ENCODE measurements around the gene CSPG4.
"Not testable (repeated sequence)": the region's sequence is repeated elsewhere in the genome, so short reads cannot be mapped to it uniquely, and the experiment has no call there.

CSPG4 gene, protein sequence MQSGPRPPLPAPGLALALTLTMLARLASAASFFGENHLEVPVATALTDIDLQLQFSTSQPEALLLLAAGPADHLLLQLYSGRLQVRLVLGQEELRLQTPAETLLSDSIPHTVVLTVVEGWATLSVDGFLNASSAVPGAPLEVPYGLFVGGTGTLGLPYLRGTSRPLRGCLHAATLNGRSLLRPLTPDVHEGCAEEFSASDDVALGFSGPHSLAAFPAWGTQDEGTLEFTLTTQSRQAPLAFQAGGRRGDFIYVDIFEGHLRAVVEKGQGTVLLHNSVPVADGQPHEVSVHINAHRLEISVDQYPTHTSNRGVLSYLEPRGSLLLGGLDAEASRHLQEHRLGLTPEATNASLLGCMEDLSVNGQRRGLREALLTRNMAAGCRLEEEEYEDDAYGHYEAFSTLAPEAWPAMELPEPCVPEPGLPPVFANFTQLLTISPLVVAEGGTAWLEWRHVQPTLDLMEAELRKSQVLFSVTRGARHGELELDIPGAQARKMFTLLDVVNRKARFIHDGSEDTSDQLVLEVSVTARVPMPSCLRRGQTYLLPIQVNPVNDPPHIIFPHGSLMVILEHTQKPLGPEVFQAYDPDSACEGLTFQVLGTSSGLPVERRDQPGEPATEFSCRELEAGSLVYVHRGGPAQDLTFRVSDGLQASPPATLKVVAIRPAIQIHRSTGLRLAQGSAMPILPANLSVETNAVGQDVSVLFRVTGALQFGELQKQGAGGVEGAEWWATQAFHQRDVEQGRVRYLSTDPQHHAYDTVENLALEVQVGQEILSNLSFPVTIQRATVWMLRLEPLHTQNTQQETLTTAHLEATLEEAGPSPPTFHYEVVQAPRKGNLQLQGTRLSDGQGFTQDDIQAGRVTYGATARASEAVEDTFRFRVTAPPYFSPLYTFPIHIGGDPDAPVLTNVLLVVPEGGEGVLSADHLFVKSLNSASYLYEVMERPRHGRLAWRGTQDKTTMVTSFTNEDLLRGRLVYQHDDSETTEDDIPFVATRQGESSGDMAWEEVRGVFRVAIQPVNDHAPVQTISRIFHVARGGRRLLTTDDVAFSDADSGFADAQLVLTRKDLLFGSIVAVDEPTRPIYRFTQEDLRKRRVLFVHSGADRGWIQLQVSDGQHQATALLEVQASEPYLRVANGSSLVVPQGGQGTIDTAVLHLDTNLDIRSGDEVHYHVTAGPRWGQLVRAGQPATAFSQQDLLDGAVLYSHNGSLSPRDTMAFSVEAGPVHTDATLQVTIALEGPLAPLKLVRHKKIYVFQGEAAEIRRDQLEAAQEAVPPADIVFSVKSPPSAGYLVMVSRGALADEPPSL (N-terminal part only)
- 0 to 0.18 (median 0) reads per million in 4 experiments for total RNA-seq

- no peak for DNase-seq
These were observed at the start of gene CSPG4 for GRCh38 chr15:75712668-75713337. Gene CSPG4, minus strand, starts transcription at chr15:75712848. Its CDS starts 93 bp downstream, at chr15:75712755.

GRCh38 chr15:75762357-75762718 lies 49.7 kb upstream of the CSPG4 start:
- not testable (repeated sequence) for DNase-seq

GRCh38 chr15:75761446-75762356 lies 49.1 kb upstream of the CSPG4 start:
- no peak for DNase-seq

DNA sequence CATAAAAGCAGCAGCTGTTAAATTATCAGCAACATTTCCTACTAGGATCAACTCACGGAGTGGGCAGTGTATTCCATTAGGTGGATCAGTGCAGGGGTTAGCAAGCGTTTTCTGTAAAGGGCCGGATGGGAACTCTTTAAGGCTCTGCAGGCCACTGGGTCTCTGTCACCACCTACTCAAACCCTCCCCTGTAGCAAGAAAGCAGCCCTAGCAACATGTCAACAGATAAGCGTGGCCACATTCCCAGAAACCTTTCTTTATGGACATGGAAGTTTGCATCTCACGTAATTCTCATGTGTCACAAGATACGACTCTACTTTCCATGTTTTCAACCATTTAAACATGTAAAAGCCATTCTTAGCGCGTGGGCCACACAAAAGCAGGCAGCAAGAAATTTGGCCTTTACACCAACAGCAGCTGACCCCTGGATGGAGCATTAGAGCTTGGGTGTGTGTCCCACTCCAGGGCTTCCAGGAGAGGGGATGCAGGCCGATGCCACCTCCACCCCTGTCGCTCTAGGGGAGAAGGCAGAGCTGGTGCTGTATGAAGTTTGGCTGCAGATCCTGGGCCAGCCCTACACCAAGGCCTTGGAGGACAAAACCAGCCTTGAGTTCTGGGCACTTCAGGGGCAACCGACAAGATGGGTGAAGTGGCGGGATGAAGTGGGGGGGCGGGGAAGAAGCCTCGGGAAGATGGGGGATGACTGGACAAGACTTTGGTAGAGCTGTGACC lies 48.2 kb upstream of the CSPG4 start:
- DNase-seq: no peak

GRCh38 chr15:75760131-75760520 lies 47.5 kb upstream of the CSPG4 start:
- not testable (repeated sequence) for DNase-seq

GRCh38 chr15:75759416-75760130 lies 46.9 kb upstream of the CSPG4 start:
- no peak for DNase-seq

DNA sequence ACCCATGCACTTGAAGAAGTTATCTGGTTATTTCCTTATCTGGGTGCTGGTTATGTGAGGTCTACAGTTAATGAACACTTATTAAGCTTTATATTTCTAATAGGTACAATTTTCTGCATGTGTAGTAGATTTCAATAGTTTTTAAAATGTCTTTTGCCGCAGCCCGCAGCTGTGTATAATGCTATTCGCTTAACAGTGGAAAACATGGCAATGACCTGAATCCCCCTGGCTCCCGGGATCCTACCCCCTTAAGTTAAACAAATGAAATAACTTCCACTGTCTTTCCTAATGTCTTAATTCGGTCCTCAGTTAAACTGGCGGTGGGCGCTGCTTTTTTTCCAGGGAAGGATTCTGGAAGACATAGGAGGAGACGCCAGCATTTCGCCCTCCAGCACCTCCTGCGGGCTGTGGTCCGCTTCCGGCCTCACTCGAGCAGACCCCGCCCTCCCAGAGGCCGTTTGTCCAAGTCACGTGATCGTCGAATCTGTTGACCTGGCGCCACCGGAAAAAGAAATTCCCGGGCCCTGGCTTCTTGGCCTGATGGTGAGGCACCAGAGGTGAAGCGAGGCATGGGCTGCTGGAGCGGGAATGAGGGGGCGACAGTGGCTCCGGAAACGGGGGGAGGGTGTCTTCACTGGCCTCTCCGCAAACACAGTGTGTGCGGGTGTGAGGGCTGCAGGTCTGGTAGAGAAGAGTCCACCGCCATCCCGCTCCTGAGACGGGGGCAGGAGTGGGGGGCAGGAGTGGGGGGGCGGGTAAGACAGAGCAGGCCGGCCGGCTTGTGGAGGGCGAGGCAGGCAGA lies 45.6 kb upstream of the CSPG4 start:
- DNase-seq: peak; percentile 55

- not testable (repeated sequence) for DNase-seq
These were observed 42.2 kb upstream of the CSPG4 start for GRCh38 chr15:75754871-75755270.

GRCh38 chr15:75753145-75753544 lies 40.5 kb upstream of the CSPG4 start:
- DNase-seq: no peak

- DNase-seq: no peak
These were observed 39.2 kb upstream of the CSPG4 start for GRCh38 chr15:75751891-75752290.

DNA sequence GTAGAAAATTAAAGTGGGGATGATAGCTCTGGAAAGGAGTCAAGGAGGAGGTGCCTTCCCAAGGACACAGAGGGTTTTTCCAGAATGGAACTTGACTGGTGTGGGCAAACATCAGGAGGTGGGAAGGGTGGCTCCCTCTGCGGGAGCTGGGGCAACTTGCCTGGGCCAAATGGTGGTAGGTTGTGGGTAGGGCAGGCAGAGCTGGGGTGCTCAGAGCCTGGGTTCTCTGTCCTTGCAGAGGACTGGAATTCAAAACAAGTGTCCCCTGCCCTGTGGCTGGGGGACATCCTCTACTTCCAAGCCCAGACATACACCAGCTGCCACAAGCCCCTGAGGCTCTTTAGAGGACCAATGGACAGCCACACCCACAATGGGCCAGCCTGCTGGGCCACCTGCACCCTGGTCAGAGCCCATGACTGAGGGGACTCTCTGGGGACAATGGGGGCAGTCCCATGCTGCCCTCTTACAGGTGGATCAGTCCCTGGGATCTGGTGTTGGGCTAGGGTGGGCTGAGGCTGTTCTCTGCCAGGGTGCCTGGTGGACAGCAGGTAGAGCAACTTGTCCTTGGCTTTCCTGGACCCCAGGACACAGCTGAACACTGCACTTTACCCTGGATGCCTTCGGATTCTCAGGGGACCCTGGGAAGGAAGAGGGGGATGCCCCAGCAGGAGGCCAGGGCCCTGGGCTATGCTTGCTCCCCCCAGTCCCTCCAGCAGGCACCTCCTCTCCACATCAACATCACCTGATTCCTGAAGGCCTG lies 38.6 kb upstream of the CSPG4 start:
- no peak for DNase-seq

- no peak for DNase-seq
These were observed 37.8 kb upstream of the CSPG4 start for GRCh38 chr15:75750261-75751050.

DNA sequence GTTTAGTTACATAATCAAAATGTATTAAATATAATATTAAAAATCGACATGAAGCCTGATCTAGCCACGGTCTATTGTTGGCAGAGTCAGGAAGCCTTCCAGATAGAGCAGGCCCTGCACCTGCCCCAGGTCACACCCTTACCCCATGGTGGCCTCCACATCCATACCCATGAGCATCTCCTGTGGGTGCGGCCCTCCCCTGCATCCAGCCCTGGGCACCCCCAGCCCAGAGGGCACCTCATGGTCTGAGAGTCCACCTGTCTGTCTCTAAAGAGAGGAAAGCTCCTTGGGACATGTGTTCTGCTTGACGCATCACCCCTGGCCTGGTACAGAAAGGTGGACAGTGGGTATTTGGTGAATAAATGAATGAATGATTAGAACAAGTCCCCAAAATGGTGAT lies 37.2 kb upstream of the CSPG4 start:
- no peak for DNase-seq

DNA sequence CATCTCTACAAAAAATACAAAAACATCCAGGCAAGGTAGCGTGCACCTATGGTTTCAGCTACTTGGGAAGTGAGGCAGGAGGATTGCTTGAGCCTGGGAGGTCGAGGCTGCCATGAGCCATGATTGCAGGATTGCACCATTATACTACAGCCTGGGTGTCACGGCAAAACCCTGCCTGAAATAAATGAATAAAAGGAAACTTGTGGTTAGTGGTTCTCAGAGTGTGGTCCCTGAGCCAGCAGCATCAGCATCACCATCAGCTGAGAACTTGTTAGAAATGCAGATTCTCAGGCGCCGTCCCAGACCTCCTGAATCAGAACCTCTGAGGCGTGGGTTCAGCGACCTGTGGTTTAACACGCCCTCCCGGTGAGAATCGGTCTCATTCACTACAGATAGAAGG lies 36.2 kb upstream of the CSPG4 start:
- DNase-seq: not testable (repeated sequence)

GRCh38 chr15:75747121-75747520 lies 34.5 kb upstream of the CSPG4 start:
- not testable (repeated sequence) for DNase-seq

- no peak for DNase-seq
These were observed 32.7 kb upstream of the CSPG4 start for GRCh38 chr15:75745305-75745704.

- DNase-seq: not testable (repeated sequence)
These were observed 29.7 kb upstream of the CSPG4 start for GRCh38 chr15:75742346-75742745.

All from effector CD8-positive, alpha-beta T cell (primary cell).